Kidney (tissue), 14 donors: Measurements from ENCODE around the gene SETDB2. TPM values are rescaled to one million over a fixed set of nuclear protein-coding genes. Genes with fewer than 3 reads are reported as not detected.

Experiments used
- DNase-seq, 5 donors: peaks; one replicate each; pipeline ENCODE4 v3.0.0-alpha.2; 2013 to 2020
- FAIRE-seq: peaks from 2 replicates; lab custom pipeline; 2012; peaks lifted over from hg19 to GRCh38; lab: Jason Lieb, UNC
- H3K27ac ChIP-seq, 2 donors: one replicate each; pipeline ENCODE4 v1.7.0; 2013; ENCODE audit warnings: low read depth in 2 of 2, low read length in 2 of 2, inconsistent platforms in 1 of 2
- H3K27me3 ChIP-seq: one replicate; pipeline ENCODE4 v1.7.1; 2013; ENCODE audit warnings: low read length, inconsistent platforms; ENCODE audit not compliant: control insufficient read depth, insufficient read depth
- H3K36me3 ChIP-seq, 3 donors: one replicate each; pipeline versions ENCODE4 v1.7.0 to v1.7.1; 2013; ENCODE audit warnings: low read length in 3 of 3, control low read depth in 1 of 3, inconsistent platforms in 1 of 3; ENCODE audit not compliant: insufficient read depth in 3 of 3, control insufficient read depth in 2 of 3
- H3K4me1 ChIP-seq, 3 donors: one replicate each; pipeline versions ENCODE4 v1.7.0 to v1.7.1; 2013; ENCODE audit warnings: low read length in 3 of 3, inconsistent platforms in 1 of 3, low read depth in 1 of 3; ENCODE audit not compliant: control insufficient read depth in 2 of 3, insufficient read depth in 2 of 3
- H3K4me3 ChIP-seq, 3 donors: one replicate each; pipeline versions ENCODE4 v1.7.0 to v1.8.1; 2013; ENCODE audit warnings: low read length in 3 of 3, control low read depth in 1 of 3, inconsistent platforms in 1 of 3
- H3K9ac ChIP-seq, 3 donors: one replicate each; pipeline versions ENCODE4 v1.7.0 to v1.7.1; 2013; ENCODE audit warnings: low read length in 3 of 3, control low read depth in 1 of 3, inconsistent platforms in 1 of 3
- H3K9me3 ChIP-seq, 3 donors: one replicate each; pipeline versions ENCODE4 v1.7.0 to v1.7.1; 2013; ENCODE audit warnings: low read length in 3 of 3, control low read depth in 1 of 3, inconsistent platforms in 1 of 3; ENCODE audit not compliant: control insufficient read depth in 2 of 3, insufficient read depth in 1 of 3
- intact Hi-C: fragments of 100-400 bp; cut with DNase I; formaldehyde crosslinking; loops from one replicate; pipeline ENCODE4 v1.11.1; 2022
- polyA plus RNA-seq: library from polyadenylated mRNA; stranded (reverse); fragments of 350-450 nt; fragmentation: Illumina TruSeq; extraction: RNeasy Lipid Tissue Mini Kit (QIAGEN cat#74804); gene quantifications from one replicate; pipeline ENCODE4 v1.2.3, GENCODE V29; 2014; ENCODE audit warnings: low read depth, low replicate concordance; ENCODE audit not compliant: insufficient read depth
- total RNA-seq: library from RNA; stranded (reverse); fragmentation: NEBNext Ultra II Directional; extraction: Animal tissue kit (Norgen Biotek cat#: 25700); gene quantifications from one replicate; pipeline ENCODE4 v1.2.1, GENCODE V29; 2021
- TF ChIP-seq, protein P1 (sequence below): IDR thresholded peaks from 3 replicates; pipeline ENCODE4 v1.5.1; 2012; ENCODE audit warnings: mild to moderate bottlenecking, moderate library complexity, borderline replicate concordance; ENCODE audit not compliant: insufficient read depth; ENCODE audit errors: extremely low read depth
- donor health status: control.
- donor health status: control.
- donor health status: control.
- donor health status: control.
- donor health status: control.
- donor health status: DM: yes; HTN: yes; CAD: no.
- donor health status: Normal renal cell carcinoma (clear cell type).

The SETDB2 gene
- total and polyA plus RNA-seq, 2 donors from 2014 or later: 5.7 to 15.1 TPM

DNA sequence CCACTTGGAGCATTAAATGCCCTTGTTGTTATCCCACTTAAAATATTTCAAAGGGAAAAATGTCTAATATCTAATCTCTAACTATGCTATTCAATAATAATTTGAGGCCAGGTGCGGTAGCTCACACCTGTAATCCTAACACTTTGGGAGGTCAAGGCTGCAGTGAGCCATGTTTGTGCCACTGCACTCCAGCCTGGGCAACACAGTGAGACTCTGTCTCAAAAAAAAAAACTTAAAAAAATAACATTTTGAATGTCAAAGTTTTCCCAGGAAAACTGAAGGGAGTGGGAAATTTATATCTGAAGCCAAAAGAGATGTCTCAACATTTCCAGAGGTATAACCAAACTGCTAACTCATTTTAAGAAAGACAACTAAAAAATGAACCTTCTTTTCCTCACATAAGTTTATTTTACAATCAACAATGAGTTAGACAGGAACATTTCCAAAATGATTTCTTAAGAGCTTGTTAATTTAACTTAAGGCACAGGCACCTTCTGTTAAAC lies 48.1 kb upstream of the SETDB2 start:
- Histone ChIP-seq H3K9ac (no peak overlapping the region), H3K4me1 (no peaks in the 10 kb centered on the region), H3K9me3 (no peaks in the 10 kb centered on the region), H3K27me3 (no peaks in the 10 kb centered on the region), H3K27ac (no peak overlapping the region), H3K4me3 (no peak overlapping the region), H3K36me3 (no peaks in the 10 kb centered on the region)
- DNase-seq (no peak), FAIRE-seq (no peak)
- TF ChIP-seq, protein P1, sequence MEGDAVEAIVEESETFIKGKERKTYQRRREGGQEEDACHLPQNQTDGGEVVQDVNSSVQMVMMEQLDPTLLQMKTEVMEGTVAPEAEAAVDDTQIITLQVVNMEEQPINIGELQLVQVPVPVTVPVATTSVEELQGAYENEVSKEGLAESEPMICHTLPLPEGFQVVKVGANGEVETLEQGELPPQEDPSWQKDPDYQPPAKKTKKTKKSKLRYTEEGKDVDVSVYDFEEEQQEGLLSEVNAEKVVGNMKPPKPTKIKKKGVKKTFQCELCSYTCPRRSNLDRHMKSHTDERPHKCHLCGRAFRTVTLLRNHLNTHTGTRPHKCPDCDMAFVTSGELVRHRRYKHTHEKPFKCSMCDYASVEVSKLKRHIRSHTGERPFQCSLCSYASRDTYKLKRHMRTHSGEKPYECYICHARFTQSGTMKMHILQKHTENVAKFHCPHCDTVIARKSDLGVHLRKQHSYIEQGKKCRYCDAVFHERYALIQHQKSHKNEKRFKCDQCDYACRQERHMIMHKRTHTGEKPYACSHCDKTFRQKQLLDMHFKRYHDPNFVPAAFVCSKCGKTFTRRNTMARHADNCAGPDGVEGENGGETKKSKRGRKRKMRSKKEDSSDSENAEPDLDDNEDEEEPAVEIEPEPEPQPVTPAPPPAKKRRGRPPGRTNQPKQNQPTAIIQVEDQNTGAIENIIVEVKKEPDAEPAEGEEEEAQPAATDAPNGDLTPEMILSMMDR: no peak
- intact Hi-C loops: no loop called here

- FAIRE-seq: no peak
- Histone ChIP-seq H3K9me3 (peaks cover 0 to 2% (median 0%) of the 10 kb centered on the region in 3 donors), H3K4me1 (no peaks in the 10 kb centered on the region), H3K27me3 (no peaks in the 10 kb centered on the region), H3K9ac (peak overlapping the region in 1 of 3 donors; percentile 16), H3K27ac (no peak overlapping the region), H3K4me3 (peak overlapping the region in 2 of 3 donors; percentile 9 to 58), H3K36me3 (no peaks in the 10 kb centered on the region)
- intact Hi-C loops: no loop called here
- DNase-seq: peak in 2 of 5 donors; percentile 45 to 58
- TF ChIP-seq, protein P1: no peak
Observed at GRCh38 chr13:49399801-49400472, 44.1 kb upstream of the SETDB2 start.

- H3K4me3 ChIP-seq: peak overlapping the region; percentile 40 to 68 (median 58)
- peak in 2 of 5 donors; percentile 75 to 80 for DNase-seq
- TF ChIP-seq, protein P1: no peak
- no peaks in the 10 kb centered on the region for H3K4me1 ChIP-seq
- no peaks in the 10 kb centered on the region for H3K36me3 ChIP-seq
- H3K27me3 ChIP-seq: no peaks in the 10 kb centered on the region
- H3K9me3 ChIP-seq: peaks cover 0 to 2% (median 0%) of the 10 kb centered on the region in 3 donors
- peak; percentile 52 for FAIRE-seq
- H3K27ac ChIP-seq: peak overlapping the region; percentile 63 to 68
- intact Hi-C loops: no loop called here
- peak overlapping the region; percentile 7 to 52 (median 28) for H3K9ac ChIP-seq
Observed at GRCh38 chr13:49400755-49401659, 43.1 kb upstream of the SETDB2 start.
